HTR-8/SVneo (cell line): ENCODE measurements around the gene MOAP1.
A peak's percentile ranks its signal among the peaks of the same experiment; 100 is the strongest.
"Not testable (repeated sequence)": the region's sequence is repeated elsewhere in the genome, so short reads cannot be mapped to it uniquely, and the experiment has no call there.

Experiments used
- DNase-seq: peaks from one replicate; pipeline ENCODE4 v3.0.0; 2011; ENCODE audit warnings: low spot score, mixed read lengths; ENCODE audit not compliant: insufficient read length
- FAIRE-seq: peaks from 2 replicates; lab custom pipeline; 2011; peaks lifted over from hg19 to GRCh38; lab: Jason Lieb, UNC

Gene MOAP1

GRCh38 chr14:93150227-93151208 is 34.2 kb downstream of the MOAP1 start:
- no peak for FAIRE-seq

GRCh38 chr14:93148979-93149378 is 35.7 kb downstream of the MOAP1 start:
- DNase-seq (no peak), FAIRE-seq (no peak)

More at GRCh38 chr14:93150227-93151208, 34.2 kb downstream of the MOAP1 start:
- DNase-seq, result no peak

- DNase-seq (no peak), FAIRE-seq (no peak)
These were observed 38.6 kb downstream of the MOAP1 start for GRCh38 chr14:93146119-93146518.

DNA sequence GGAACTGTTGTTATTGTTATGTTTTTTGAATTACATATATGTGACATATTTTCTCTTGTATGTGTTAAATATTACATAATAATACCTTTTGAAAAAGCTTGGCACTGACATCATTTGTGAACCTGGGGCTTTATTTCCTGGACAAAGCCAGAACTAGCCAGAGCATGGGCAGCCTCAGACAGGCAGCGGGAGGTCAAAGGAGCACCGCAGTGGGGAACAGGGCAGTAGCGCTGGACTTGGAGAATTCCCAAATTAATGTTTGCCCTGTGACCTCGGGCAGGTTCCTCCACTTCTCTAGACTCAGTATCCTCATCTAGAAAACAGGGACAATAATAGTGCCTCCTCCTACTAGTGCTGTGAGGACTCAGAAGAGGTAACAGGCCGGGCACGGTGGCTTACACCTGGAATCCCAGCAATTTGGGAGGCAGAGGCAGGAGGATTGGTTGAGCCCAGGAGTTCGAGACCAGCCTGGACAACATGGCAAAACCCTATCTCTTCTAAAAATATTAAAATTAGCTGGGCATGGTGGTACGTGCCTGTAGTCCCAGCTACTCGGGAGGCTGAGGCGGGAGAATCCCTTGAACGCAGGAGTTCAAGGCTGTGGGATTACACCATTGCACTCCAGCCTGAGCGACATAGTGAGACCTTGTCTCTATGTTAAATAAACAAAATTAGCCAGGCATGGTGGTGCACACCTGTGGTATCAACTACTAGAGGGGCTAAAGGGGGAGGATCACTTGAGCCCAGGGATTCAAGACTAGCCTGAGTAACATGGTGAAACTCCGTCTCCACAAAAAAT is 41.6 kb downstream of the MOAP1 start:
- DNase-seq (no peak), FAIRE-seq (no peak)

GRCh38 chr14:93137864-93138263 is 46.8 kb downstream of the MOAP1 start:
- FAIRE-seq (no peak), DNase-seq (no peak)

DNA sequence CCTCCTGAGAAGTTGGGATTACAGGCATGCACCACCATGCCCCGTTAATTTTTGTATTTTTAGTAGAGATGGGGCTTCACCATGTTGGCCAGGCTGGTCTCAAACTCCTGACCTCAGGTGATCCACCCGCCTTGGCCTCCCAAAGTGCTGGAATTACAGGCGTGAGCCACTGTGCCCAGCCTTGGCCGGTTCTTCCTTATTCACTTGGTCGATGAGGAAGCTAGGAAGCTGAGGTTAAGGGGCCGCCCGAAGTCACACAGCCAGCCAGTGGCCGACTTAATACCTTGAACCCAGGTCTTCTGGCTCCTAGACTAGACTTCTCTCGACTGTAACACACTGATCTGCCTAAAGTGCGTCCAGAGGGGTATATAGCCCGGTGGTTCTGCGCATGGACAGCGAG is 48.2 kb downstream of the MOAP1 start:
- not testable (repeated sequence) for FAIRE-seq, DNase-seq

- DNase-seq (no peak), FAIRE-seq (no peak)
These were observed 48.7 kb downstream of the MOAP1 start for GRCh38 chr14:93136009-93136408.

DNA sequence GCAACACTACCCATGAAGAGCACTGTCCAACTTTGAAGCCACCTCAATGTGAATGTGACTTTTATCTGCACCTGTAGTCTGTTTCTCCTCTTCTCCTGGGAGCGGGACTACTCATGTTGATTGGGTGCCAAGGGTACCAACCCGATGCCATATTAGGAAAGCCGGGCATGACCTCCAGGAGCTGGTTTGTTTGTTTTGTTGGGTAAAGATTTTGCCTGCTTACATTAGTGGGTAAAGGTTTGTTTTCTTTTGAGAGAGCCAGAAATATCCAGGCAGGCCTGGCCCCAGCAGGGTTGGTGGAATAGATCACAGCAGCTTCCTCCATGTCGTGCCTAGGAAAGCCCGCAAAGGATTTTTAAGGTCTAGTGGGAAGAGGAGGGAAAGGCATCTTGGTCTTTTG is 49.3 kb downstream of the MOAP1 start:
- FAIRE-seq, result no peak
- DNase-seq, result no peak

- no peak for FAIRE-seq
- no peak for DNase-seq
These were observed 51.2 kb downstream of the MOAP1 start for GRCh38 chr14:93133464-93133863.

GRCh38 chr14:93132472-93133065 is 52.1 kb downstream of the MOAP1 start:
- peak; percentile 36 for FAIRE-seq
- peak; percentile 40 for DNase-seq
